Activated CD8-positive, alpha-beta T cell treated with anti-CD3 and anti-CD28 coated beads for 36 hours (primary cell): Measurements from ENCODE around the gene SYNGR2. TPM values are rescaled to one million over a fixed set of nuclear protein-coding genes. Genes with fewer than 3 reads are reported as not detected.

Experiments used
- ATAC-seq: fragments of 200-7000 bp; cut with Tn5 transposase; one replicate; pipeline ENCODE4 v1.10.0; 2021; ENCODE audit warnings: mild to moderate bottlenecking, moderate library complexity
- CTCF ChIA-PET: fragments of 350-600 bp; sonication (Branson Sonifier 250); formaldehyde crosslinking; loops from one replicate; lab custom pipeline; 2021; ENCODE audit warnings: antibody characterized with exemption; lab: Charles Lee
- POLR2A ChIA-PET: fragments of 350-600 bp; sonication (Branson Sonifier 250); formaldehyde crosslinking; loops from one replicate; lab custom pipeline; 2021; ENCODE audit warnings: antibody characterized with exemption; lab: Charles Lee
- DNase-seq: peaks from one replicate; pipeline ENCODE4 v3.0.0-alpha.2; 2020
- H3K27ac Mint-ChIP-seq: one replicate; pipeline ENCODE4 v1.8.0; 2021; ENCODE audit warnings: mild to moderate bottlenecking, mixed read lengths
- H3K27me3 Mint-ChIP-seq: one replicate; pipeline ENCODE4 v1.8.0; 2021; ENCODE audit warnings: mixed read lengths
- H3K36me3 Mint-ChIP-seq: one replicate; pipeline ENCODE4 v1.8.0; 2021; ENCODE audit warnings: low read depth, mixed read lengths
- H3K4me1 Mint-ChIP-seq: one replicate; pipeline ENCODE4 v1.8.0; 2021; ENCODE audit warnings: low read depth, mixed read lengths
- H3K4me3 Mint-ChIP-seq: one replicate; pipeline ENCODE4 v1.8.0; 2021; ENCODE audit warnings: mild to moderate bottlenecking, moderate library complexity, mixed read lengths
- H3K9me3 Mint-ChIP-seq: one replicate; pipeline ENCODE4 v1.8.0; 2021; ENCODE audit warnings: mixed read lengths
- intact Hi-C: fragments of 100-400 bp; cut with micrococcal nuclease; formaldehyde crosslinking; loops from one replicate; pipeline ENCODE4 v1.10.0; 2022
- total RNA-seq, 2 experiments: library from RNA; stranded (reverse); gene quantifications; one replicate each; pipeline ENCODE4 v1.2.3, GENCODE V29; 2021
- TF ChIP-seq, protein P1 (sequence below): fragments of 200-600 bp; IDR thresholded peaks from one replicate; pipeline ENCODE4 v1.8.0; 2022; ENCODE audit warnings: antibody characterized with exemption, mild to moderate bottlenecking

SYNGR2 gene
- total RNA-seq, 2 experiments from 2014 or later: 92.6 to 95.1 TPM

DNA sequence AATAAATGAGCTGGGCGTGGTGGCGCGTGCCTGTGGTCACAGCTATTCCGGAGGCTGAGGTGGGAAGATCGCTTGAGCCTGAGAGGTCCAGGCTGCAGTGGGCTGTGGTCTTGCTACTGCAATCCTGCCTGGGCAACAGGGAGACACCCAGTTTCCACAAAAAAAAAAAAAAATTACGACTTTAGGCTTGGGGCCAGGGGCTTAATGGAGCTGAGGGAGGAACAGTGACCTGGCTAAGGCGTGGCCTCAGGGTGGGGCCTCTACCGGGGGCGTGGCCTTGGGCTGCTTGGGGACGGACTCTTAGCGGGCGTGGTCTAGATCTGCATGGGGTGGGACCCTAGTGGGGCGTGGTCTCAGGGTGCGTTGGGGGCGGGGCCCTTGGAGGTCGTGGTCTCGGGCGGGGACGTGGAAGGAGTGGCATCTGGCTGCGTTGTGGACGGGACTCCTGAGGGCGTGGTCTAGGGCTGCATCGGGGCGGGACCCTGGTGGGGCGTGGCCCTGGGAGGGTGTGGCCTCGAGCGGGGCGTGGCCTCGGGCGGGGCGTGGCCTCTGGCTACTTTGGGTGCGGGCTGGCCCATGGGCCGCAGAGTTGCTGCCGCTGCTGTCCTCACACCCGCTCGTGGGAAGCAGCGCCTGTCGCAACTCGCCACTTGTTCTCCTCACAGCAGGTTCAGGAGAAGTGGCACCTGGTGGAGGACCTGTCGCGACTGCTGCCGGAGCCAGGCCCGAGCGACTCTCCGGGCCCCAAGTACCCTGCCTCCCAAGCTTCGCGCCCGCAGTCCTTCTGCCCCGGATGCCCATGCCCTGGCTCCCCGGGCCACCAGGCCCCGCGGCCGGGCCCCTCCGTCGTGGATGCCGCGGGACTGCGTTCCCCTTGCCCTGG lies 28.0 kb upstream of the SYNGR2 start:
- POLR2A ChIA-PET: interaction anchor here (0.5 to 19.2 kb wide), 8 partner anchors 12 to 35 kb away, joined by 3 to 335 read pairs (median 4); partner anchors contain the start of genes TMC6 and TMC8
- DNase-seq (peak; percentile 100), ATAC-seq (peak; percentile 91)
- TF ChIP-seq, protein P1, sequence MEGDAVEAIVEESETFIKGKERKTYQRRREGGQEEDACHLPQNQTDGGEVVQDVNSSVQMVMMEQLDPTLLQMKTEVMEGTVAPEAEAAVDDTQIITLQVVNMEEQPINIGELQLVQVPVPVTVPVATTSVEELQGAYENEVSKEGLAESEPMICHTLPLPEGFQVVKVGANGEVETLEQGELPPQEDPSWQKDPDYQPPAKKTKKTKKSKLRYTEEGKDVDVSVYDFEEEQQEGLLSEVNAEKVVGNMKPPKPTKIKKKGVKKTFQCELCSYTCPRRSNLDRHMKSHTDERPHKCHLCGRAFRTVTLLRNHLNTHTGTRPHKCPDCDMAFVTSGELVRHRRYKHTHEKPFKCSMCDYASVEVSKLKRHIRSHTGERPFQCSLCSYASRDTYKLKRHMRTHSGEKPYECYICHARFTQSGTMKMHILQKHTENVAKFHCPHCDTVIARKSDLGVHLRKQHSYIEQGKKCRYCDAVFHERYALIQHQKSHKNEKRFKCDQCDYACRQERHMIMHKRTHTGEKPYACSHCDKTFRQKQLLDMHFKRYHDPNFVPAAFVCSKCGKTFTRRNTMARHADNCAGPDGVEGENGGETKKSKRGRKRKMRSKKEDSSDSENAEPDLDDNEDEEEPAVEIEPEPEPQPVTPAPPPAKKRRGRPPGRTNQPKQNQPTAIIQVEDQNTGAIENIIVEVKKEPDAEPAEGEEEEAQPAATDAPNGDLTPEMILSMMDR: no peak
- peaks cover 49% of the 10 kb centered on the region for H3K36me3 Mint-ChIP-seq
- H3K9me3 Mint-ChIP-seq: no peaks in the 10 kb centered on the region
- H3K4me1 Mint-ChIP-seq: peaks cover 67% of the 10 kb centered on the region
- H3K4me3 Mint-ChIP-seq: peak overlapping the region; percentile 28
- intact Hi-C loops: loop anchor here (2.0 kb wide), 1 partner anchor 20 kb away; no protein-coding TSS in a partner anchor
- CTCF ChIA-PET: interaction anchor here (0.6 to 2.0 kb wide), 5 partner anchors 12 to 55 kb away, joined by 3 to 11 read pairs (median 5); no protein-coding TSS in a partner anchor
- H3K27ac Mint-ChIP-seq: peak overlapping the region; percentile 85
- H3K27me3 Mint-ChIP-seq: no peaks in the 10 kb centered on the region

- Mint-ChIP-seq H3K27ac (no peak overlapping the region), H3K27me3 (no peaks in the 10 kb centered on the region), H3K9me3 (no peaks in the 10 kb centered on the region), H3K4me3 (no peak overlapping the region), H3K4me1 (peaks cover 56% of the 10 kb centered on the region), H3K36me3 (peaks cover 38% of the 10 kb centered on the region)
- intact Hi-C loops: loop anchor here (2.0 kb wide), 1 partner anchor 21 kb away; no protein-coding TSS in a partner anchor
- ATAC-seq (no peak), DNase-seq (no peak)
- CTCF ChIA-PET: no interaction called here
- TF ChIP-seq, protein P1: no peak
- POLR2A ChIA-PET: interaction anchor here (0.6 to 19.2 kb wide), 11 partner anchors 11 to 41 kb away, joined by 3 to 335 read pairs (median 4); partner anchors contain the start of genes SYNGR2, TMC6 and TMC8
Measured at GRCh38 chr17:78141437-78142118, 26.8 kb upstream of the SYNGR2 start.

- Mint-ChIP-seq H3K4me1 (peaks cover 50% of the 10 kb centered on the region), H3K4me3 (no peak overlapping the region), H3K27ac (no peak overlapping the region), H3K27me3 (no peaks in the 10 kb centered on the region), H3K36me3 (peaks cover 31% of the 10 kb centered on the region), H3K9me3 (no peaks in the 10 kb centered on the region)
- intact Hi-C loops: no loop called here
- TF ChIP-seq, protein P1: no peak
- ChIA-PET CTCF (interaction anchor here (3.3 kb wide), 1 partner anchor 34 kb away, joined by 10 read pairs; no protein-coding TSS in a partner anchor), POLR2A (interaction anchor here (0.6 to 19.2 kb wide), 10 partner anchors 10 to 41 kb away, joined by 3 to 335 read pairs (median 4); partner anchors contain the start of genes SYNGR2, TMC6 and TMC8)
- peak; percentile 22 for DNase-seq
- ATAC-seq: no peak
Measured at GRCh38 chr17:78142119-78142861, 26.1 kb upstream of the SYNGR2 start.

- Mint-ChIP-seq H3K4me3 (no peak overlapping the region), H3K36me3 (peaks cover 23% of the 10 kb centered on the region), H3K27me3 (no peaks in the 10 kb centered on the region), H3K9me3 (no peaks in the 10 kb centered on the region), H3K4me1 (peaks cover 47% of the 10 kb centered on the region), H3K27ac (no peak overlapping the region)
- peak; percentile 20 for DNase-seq
- intact Hi-C loops: no loop called here
- TF ChIP-seq, protein P1: no peak
- ChIA-PET POLR2A (interaction anchor here (0.8 to 19.2 kb wide), 6 partner anchors 9 to 33 kb away, joined by 3 to 335 read pairs (median 8); partner anchors contain the start of genes SYNGR2, TMC6 and TMC8), CTCF (interaction anchor here (3.3 kb wide), 1 partner anchor 33 kb away, joined by 10 read pairs; no protein-coding TSS in a partner anchor)
- ATAC-seq: no peak
Measured at GRCh38 chr17:78143214-78144146, 24.9 kb upstream of the SYNGR2 start.
